ENCODE results near the gene ARHGEF17. TPM values are rescaled to one million over a fixed set of nuclear protein-coding genes. Genes with fewer than 3 reads are reported as not detected.
A peak's percentile ranks its signal among the peaks of the same experiment; 100 is the strongest.
"Not testable (repeated sequence)": the region's sequence is repeated elsewhere in the genome, so short reads cannot be mapped to it uniquely, and the experiment has no call there.

Gene ARHGEF17
- total RNA-seq, 2 donors from 2014 or later: 6.8 to 14.4 TPM

DNA sequence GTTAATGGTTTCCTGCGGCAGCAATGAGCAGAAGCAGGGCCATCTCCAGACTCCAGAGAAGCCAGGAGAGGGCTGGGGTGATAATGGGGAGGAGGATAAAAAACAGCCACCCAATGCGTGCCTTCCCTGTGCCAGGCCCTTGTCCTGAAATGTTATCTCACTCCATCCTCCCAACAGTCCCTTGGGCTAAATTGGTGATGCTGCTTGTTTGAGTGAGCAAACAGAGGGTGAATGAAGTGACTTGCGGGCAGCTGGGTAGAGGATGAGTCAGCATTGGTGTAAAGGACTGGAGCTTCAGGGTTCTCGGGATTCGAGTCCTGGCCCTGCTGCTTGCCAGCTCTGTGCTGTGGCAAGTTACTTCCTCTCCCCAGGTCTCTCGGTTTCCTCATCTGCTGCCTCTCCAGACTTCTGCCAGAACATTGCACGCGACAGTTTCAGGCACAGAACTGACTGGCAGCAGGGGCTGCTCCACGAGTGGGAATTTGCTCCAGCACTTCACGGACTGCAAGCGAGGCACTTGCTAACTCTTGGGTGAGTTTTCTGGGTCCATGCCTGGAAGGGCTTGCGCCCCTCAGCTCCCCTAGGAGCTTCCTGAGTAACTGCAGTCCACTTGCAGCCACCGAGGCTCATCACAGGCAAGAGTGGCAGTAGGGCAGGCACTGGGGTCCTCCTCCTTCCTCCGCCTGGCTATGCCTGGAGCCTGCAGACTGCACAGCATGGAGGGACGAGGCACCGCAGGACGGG, 36.0 kb upstream of the ARHGEF17 start, which contains the start of gene P2RY6:
TSS of gene P2RY6 (plus strand) at position 403 of the 744 bp plus-strand sequence. CDS start 24,181 bp downstream, outside the sequence.
- intact Hi-C loops (cut with DNase I, micrococcal nuclease): no loop called here
- DNase-seq (peak in 1 of 2 donors; percentile 47), ATAC-seq (peak; percentile 28)

DNA sequence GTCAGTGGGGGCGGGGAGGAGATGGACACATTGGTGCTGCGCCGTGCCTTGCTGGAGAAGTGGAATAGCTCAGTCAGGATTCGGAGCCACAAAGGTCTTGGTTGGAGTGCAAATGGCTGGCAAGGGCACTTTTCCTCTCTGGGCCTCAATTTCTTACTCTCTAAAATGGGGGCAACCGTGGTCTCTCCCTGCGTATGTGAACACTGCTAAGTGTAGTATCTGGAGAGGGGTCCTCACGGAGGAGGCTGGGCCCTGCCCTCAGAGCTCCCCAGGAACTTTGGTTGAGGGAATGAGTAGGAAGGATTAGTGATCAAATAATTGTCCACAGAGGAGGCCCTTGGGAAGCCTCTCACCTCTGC, 35.4 kb upstream of the ARHGEF17 start:
- DNase-seq: no peak
- intact Hi-C loops (cut with DNase I, micrococcal nuclease): no loop called here
- ATAC-seq: no peak

DNA sequence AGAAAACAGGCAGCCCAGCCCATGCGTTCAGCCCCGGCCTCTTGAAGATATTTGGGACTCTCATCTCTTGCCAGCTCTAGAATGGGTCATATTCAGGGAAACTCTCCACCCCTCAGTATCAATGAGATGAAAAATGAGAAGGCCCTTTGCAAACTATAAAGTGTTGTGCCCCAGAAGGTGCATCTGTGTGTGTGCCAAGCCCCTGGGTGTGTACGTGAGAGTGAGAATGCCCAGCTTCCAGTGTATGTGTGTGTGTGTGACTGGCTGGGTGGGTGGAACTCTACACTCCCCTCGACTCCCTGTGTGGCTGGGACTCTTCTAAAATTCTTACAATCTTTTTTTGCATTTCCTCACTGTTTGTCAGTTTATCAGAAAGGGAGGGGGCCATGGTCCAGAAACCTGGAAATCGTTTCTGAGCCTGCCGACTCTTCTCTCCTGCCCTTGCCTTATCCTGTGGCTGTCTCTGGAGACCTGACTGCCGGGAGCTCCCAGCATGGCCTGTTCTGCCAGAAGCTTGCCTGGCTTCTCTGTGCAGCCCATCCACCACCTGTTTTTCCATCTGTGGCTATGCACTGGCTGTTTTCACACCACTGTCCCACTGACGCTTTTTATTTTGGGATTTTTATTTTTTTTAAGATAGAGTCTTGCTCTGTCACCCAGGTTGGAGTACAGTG, 34.7 kb upstream of the ARHGEF17 start:
- ATAC-seq (no peak), DNase-seq (no peak)
- intact Hi-C loops (cut with DNase I, micrococcal nuclease): no loop called here

DNA sequence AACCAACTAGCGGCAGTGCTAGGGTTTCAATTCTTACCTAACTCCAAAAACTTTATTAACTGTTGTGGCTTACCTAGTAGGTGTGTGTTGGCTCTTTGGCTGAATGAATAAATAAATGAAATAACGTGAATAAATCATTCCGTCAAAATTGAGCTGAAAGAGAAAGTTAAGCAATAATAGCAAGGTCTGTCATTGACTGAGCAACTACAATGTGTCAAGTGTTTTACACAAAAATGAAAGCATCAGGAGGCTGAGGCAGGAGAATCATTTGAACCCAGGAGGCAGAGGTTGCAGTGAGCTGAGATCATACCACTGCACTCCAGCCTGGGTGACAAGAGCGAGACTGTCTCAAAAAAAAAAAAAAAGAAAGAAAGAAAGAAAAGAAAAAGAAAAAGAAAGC, 33.9 kb upstream of the ARHGEF17 start:
- intact Hi-C loops (cut with DNase I, micrococcal nuclease); DNase-seq; ATAC-seq: not testable (repeated sequence)

DNA sequence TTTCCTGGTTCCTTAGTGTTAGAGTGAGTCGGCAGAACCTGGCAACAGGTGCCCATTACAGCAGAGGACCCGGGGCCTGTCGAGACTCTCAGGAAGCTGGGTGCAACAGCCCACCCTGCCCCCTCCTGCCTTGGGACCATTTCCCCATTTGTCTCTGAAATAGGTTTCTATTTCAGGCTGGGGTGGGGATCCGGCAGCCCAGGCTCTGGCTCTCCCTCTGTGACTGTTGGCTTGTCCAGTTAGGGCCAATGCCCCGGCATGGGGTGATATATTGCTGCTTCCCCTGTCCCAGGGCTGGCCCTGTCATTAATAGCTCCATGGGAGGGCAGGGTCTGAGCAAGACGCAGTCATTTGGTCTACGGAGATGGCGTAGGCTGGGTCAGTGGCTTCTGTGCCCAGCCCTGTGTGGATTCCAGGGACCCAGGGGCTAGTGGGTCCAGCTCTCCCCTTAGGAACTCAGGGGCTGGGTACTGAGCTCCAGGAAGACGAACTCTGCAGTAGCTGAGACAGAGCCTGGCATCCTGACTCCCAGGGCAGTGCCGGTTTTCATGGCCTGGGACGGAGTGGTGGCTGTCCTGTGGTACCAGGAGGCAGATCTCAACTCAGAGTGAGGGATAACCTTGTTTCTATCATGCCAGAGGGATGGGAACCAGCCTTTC, 33.2 kb upstream of the ARHGEF17 start:
- intact Hi-C loops (cut with DNase I, micrococcal nuclease): no loop called here
- no peak for ATAC-seq
- DNase-seq: no peak

DNA sequence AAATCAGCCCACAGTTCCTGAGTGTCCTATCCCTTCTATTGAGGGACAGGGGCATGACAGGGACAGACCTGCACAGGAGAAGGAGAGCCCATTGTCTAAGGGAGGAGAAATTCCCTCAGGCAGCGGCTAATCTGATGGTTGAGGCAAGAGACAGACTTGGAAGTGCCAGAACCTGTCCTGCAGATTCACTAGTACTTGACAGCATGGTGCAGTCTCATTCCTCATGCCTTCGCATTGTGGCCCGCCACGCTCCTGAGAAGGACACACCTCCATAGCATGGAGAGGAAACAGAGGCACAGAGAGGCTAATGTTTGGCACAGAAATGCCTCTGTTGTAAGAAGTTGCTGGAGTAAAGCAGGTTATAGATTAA, 32.7 kb upstream of the ARHGEF17 start:
- DNase-seq (no peak), ATAC-seq (no peak)
- intact Hi-C loops (cut with DNase I, micrococcal nuclease): no loop called here

DNA sequence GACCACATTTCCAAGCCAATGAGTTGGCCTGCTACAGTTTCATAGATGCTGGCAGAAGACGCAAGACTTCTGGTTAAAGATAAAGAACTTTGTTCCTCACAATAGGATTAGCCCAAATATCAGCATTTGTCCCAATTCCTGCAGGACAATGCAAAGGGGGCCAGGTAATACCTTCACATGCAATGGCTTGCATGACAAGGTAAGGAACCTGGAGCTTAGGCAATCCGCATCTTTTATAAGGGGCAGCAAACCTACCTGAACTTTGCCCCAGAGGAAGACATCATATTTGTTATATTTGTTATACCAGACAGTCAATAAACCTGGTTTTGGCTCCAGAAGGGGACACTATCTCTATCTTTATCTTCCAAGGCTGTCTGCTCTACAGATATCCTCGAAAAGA, 30.6 kb upstream of the ARHGEF17 start:
- DNase-seq (no peak), ATAC-seq (no peak)
- intact Hi-C loops (cut with DNase I, micrococcal nuclease): no loop called here

DNA sequence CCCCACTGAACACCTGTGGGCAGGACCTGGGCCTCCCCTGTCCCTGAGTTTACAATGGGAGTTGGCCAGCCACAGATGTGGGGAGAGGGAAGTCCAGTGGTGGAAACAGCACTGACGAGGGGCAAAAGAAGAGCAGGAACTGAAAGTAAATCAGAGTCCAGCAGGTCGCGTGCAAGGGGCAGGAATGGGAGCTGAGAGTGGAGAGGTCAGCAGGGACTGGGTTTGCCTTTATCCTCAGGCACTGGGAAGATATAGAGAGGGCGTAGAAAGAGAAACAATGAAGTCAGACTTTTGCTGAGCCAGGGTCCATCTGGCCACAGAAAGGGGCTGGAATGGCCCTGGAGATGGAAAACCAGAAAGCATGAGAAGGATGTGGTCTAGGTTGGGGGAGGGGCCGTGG, 27.4 kb upstream of the ARHGEF17 start:
- DNase-seq (no peak), ATAC-seq (peak; percentile 8)
- intact Hi-C loops (cut with DNase I, micrococcal nuclease): no loop called here

DNA sequence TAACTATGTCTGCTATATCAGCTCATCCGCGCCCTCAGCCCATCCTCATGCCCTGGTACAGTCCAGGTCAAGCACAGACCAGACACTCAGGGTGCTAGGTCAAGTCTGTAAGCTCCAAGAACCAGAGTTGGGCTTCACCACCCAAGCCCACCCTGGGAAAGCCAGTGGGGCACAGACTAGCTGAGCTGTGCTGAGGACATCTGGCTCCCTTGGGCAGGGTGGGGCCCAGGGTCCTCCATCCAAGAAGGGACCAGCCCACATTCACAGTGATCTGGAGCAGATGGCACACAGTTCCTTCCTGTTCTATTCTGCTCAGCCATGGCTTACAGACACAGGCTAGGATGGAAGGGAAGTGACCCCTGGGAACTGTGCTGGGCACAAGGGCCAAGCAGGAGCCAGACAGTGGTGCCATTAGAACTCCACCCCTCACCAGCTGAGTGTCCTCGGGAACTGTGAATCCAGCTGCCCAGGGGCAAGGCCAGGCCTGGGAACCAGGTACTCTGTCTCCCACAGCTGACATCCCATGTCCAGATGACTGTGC, 26.8 kb upstream of the ARHGEF17 start:
- ATAC-seq (no peak), DNase-seq (no peak)
- intact Hi-C loops (cut with DNase I, micrococcal nuclease): no loop called here

DNA sequence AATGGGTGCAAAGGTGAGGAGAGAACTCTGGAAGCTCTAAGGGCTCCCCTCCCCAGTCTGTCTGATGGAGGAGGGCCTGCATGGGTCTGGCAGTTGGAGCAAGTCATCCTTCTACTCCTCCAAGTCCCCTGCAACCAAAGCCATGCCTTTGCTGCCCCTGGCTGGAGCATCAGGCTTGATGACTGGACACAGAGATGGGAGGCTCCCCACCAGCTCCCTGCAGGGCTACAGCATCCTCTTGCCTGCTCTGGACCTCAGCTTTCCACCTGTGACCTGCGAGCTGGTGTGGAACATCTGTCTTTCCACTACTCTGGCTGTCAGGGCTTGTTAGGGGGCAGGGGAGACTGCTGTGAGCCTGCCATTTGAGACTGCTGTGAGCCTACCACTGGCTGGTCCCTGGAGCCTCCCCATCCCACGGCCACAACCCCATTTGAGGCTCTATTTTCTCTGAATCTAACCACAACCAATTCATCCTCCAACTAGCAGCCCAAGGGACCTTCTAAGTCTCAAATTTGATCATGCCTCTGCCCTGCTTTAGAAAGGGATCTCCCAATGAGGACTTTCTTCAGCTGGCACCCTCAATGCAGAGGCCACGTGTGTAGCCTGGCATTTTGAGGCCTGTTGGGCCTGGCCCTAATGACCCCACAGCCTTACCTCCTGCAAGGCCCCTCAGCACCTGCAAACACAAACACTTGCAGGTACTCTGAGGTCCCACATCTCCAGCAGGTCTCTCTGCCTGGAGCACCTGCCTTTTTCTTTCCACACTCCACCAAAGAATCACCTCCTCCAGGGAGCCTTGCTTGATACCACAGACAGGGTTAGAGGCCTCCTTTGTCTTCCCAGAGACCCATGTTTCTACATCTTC, 26.0 kb upstream of the ARHGEF17 start:
- ATAC-seq (no peak), DNase-seq (peak in 1 of 2 donors; percentile 1)
- intact Hi-C loops (cut with DNase I, micrococcal nuclease): no loop called here

DNA sequence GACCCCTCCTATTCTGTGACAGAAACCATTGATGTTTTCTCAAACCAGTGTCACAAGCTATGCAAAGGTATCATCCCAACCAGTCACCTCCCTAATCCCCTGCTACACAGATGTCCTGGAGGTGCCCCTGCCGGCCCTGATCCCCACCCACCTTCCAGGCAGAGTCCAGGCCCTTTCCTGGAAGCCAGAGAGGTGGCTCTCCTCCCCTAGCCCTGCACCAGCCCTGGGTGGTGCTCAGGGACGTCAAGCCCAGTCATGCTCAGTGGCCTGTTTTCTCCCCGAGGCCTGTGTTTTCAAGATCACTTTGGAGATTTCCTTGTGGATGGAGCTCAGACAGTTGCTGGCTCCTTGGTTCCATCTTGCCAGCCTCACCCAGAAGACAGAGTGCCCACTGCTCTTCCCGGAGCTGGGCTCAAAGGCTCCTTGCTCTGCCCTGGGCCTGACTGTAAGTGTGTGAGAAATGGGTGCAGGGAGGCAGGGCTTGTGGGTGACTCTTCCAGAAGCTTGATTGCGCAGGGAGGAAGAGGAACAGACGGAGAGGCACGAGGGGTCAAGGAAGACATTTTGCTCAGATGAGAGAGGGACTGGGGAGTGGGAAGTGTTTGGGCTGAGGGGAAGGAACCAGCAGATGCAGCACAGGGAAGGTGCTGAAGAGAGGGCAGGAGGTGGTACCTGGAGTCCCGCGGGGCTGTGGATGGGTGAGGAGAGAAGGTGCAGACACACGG, 24.6 kb upstream of the ARHGEF17 start:
- intact Hi-C loops (cut with DNase I, micrococcal nuclease): no loop called here

DNA sequence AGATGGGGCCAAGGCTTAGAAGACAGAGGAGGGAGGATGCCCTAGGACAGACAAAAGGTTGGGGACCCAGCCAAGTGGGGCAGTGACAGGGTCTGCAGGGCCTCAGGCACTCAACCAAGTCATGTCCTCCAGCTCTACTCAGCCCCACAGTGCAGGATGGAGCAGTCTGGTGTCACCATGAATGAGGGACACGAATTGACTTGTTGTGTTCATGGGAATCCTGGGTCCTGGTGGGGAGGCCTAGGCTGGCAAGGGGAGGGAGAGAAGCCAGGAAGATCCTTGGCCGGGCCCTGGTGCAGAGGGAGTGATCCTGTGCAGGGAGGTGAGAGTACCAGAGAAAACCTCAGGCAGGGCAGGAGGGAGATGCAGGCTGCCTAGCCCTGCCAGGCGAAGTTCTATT, 24.0 kb upstream of the ARHGEF17 start:
- ATAC-seq (no peak), DNase-seq (no peak)
- intact Hi-C loops (cut with DNase I, micrococcal nuclease): no loop called here

More for the DNA sequence above, 24.6 kb upstream of the ARHGEF17 start:
- peak in 1 of 2 donors; percentile 4 for DNase-seq
- no peak for ATAC-seq

DNA sequence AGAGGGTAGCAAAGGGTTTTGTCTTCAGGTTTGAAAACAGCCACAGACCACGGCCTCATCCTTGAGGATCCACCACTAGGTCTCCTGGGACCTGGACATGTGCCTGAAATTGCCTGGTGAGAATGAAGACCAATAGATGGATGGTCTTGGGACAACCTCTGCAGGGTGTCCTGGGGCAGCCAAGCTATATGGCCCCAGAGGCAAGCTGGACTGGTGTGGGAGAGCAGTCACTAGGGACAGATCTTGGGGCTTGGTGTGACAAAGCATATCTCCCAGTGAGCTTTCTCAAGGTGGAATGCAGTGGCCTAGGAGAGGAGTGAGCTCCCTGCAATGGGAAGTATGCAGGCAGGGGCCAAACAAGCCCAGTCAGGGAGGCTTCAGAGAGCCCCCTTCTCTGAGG, 22.4 kb upstream of the ARHGEF17 start:
- intact Hi-C loops (cut with DNase I, micrococcal nuclease): no loop called here
- DNase-seq: no peak
- no peak for ATAC-seq

DNA sequence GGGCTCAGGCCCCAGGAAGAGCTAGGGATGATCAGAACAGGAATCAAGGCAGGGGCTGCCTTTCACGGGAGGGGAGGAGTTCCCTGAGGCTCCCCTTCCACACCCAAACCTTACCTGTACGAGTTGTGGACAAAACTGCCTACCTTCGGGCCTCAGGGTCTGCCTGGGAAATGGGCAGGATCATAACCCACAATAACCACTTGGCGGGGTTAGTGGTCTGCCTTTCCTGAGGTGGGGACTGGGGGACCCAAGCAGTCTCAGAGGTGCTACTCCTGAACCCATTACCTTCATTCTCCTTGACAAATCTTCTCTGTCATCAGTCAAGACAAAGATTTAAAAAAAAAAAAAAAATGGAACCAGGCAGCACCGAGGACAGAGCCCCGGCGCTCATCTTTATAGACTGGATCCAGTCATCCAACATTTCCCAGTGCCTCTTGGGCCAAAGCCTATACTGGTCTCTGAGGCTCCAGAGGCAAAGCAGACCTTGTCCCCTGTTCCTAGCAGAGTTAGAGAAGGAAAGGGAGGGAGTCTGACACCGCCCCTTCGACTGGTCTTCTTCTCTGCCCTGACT, 21.8 kb upstream of the ARHGEF17 start:
- ATAC-seq (no peak), DNase-seq (peak in 1 of 2 donors; percentile 1)
- intact Hi-C loops (cut with DNase I, micrococcal nuclease): no loop called here

DNA sequence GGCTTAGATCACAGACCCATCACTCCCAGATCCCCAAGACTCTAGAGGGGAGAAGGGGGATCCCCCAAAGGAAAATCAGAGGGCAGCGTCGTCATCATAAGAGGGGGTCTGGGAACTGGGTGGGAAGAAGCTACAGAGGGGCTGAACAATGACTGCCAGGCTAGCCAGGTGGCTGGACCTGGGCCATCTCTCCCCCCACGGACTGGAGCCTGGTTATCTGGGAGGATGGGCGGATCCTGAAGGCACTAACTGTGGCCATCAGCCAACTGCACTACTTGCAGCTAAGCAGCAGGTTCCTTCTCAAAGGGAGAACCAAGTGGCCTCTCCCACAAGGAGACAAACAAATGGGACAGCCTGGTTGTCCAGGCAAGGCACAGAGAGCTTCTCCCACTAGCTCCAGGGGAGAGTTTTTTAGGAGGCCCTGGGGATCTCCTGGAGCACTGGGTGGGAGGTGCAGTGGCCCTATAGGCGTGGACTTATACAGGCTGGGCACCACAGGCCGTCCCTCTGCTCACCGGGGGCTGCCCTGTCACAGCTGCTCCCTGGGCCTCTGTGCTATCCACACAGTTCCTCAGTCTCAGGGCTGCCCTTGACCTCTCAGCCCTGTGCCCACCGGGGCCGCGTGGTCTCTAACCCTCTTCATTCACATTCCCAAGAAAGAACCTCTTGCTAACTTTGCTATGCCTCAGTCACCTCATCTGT, 20.5 kb upstream of the ARHGEF17 start:
- ATAC-seq: no peak
- DNase-seq: no peak
- intact Hi-C loops (cut with DNase I, micrococcal nuclease): no loop called here

DNA sequence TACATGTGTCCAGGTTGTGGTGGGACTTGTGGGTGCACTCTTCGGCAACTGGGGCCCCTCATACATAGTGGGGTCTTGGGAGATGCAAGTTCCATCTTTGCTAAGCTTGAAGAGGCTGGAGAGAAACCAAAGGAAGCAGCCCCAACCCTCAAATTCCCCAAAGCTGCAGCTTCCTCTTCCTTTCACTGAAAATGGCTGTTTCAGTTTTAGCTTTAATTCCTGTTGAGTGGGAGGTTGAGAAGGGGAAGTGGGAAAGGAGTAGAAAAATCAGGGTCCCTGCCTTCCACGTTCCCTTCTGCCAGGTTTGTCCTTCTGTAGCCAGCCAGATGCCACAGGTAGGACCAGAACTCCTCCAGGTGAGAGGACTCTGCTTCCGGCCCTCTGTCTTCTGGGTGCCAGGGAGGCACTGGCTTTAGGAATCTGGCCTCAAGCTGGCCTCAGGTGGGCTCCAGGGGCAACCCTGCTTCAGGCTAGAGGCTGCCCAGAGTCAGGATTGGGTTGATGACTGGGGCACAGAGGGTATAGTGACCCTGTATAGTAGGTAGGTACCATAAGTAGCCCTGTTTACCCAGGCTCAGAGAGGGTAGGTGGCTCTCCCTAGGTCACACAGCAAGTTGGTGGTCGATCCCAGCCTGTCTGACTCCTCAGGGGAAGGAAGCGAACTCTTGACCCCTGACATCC, 19.7 kb upstream of the ARHGEF17 start:
- ATAC-seq (no peak), DNase-seq (no peak)
- intact Hi-C loops (cut with DNase I, micrococcal nuclease): no loop called here

Measured in left colon (tissue), 2 donors.